Stimulated activated naive CD4-positive, alpha-beta T cell (primary cell): Measurements from ENCODE around the gene FBXW12.

Experiments used
- DNase-seq, 6 experiments: peaks; one replicate each; lab custom pipeline; 2025; lab: John Stamatoyannopoulos, UW

FBXW12 gene

DNA sequence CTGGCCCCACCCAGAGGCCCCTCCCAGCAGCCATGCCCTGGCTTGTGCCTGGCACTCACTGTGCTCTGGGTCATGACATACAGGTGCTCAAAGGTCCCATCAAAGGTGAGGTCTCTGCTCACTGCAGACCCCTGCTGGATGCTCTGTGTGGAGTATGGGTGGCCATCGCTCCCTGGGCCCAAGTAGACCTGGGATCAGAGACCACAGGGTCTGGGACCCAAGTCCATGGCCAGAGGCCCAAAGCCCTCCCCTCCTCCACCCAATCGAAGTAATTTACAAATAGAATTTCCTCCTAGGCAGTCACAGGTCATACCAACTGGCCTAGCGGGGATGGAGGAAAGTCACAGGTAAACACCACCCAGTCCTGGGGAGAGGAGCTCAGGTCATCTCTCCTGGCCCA lies 50.3 kb downstream of the FBXW12 start:
- DNase-seq, result no peak

DNA sequence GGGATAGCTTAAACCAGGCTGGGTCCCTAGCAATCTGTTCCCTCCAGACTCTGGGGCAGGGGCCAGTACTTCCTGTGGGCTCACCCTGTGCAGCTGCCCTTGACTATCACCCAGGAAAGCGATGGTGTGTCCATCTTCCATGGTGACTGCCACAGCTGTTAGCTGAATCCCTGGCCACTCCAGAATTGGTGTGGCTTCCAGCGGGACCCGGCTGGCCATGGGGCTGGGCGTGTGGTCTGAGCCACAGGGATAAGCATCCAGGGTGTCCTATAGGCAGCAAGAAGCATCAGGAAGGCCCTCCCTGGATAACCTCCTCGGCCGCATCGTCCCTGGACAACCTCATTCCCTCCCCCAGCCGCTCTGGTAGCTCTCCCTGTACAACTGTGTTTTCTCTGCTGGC lies 50.7 kb downstream of the FBXW12 start:
- no peak for DNase-seq

DNA sequence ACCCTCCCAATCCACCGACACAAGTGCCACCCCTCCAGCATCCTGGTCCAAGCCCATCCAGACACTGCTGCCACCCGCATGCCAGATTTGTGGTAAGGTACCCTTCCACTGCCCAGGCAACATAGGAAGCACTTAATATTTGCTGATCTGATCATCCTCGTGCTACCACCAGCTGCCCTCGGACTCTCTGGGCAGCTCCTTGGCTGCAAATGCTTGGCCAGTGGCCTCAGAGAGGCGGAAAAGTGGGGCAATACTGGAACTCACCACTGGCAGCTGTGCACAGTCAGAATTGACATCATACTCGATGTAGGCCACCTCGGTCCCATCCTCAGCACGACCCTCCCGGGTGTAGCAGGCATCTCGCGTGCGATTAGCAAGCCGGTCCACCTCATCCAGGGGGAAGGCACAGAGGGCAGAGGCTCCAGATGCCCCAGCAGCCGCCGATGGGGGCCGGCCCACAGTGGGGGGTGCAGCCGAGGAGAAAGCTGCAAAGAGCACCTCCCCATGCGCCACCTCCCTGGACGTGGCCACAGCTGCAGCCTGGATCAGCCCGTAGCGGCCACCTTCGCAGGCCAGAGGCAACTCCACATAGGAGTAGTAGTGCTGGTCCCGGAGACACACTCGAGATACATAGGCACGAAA lies 51.3 kb downstream of the FBXW12 start:
- no peak for DNase-seq

DNA sequence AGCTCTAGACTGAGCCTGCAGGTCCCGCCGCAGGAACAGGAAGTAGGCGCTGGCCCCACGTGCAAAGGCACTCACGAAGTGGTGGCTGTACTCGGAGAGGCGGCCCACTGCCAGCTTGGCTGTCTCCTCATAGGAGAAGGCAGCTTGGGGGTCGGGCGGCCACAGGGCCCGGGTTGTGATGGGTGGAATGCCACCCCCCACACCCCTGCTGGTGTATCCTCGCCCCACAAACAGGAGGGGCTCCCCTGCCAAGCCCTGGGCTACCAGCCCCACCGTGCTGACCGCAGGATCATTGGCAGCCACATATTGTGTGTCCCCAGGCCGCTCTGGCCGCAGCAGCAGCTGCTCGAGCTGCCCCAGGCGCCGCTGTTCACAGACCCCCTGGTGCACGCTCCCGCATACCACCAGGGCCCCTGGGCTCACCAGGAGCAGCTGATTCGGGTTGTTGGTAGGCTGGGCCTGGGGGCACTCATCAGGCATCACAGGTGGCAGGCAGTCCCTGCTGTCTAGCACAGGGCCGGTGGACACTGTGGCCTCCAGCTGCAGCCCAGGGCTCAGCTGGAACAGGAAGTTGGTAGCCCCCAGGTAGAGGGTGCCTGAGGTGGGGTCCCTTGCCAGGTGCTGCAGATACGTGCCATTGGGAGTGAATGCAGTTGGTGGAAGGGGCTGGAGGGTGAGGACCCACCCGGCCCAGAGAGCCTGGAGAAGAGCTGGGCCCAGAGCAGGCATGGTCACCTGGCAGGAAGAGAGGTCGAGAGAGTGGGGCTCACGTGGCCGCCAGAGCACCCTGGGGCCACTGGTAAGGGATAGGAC lies 52.1 kb downstream of the FBXW12 start:
- no peak for DNase-seq

DNA sequence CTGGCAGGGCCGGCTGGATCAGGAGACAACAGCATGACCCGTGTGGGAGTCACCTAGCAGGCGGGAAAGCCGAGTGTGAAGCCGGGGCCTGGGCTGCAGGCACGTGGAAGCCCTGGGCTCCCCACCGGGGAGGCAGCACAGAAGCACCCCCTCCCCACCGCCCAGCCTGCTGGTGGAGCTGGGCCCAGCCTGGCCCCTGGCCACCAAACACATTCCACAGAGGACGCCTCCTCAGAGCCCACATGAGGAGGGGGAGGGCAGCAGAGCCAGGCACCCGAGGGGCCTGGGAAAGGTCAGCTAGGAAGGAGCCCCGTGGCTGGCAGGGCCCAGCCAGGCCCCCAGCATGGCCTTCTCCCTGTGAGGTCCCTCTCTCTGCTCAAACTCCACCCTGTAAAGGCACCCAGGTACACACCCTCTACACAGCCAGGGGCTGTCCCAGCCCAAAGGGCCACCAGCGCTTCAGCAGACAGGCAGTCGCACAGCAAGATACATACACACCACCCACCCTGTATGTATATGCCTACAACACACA lies 53.3 kb downstream of the FBXW12 start:
- no peak for DNase-seq

DNA sequence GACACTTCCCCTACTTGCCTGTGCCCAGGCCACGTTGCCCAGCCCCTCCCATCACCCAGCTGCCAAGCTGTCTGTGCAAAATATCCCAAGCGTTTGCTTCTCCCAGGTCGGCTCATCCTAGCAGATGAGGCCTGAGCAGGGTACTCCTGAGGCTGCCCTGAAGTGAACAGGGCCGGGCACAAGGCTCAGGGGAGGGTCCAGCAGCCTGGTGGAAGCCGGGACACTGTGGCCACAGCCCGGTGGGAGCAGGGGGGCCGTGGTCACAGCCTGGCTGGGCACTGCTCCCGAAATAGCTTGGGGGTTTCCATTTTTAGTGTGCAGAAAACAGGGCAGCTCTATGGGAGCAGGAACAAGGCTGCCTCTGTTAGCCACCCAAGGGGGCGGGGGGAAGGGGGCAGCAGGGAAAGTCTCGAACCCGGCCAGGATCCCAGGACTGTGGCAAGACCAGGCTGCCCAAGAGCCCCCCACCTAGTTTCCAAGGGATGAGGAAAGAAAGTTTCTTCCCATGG lies 54.4 kb downstream of the FBXW12 start:
- no peak for DNase-seq

DNA sequence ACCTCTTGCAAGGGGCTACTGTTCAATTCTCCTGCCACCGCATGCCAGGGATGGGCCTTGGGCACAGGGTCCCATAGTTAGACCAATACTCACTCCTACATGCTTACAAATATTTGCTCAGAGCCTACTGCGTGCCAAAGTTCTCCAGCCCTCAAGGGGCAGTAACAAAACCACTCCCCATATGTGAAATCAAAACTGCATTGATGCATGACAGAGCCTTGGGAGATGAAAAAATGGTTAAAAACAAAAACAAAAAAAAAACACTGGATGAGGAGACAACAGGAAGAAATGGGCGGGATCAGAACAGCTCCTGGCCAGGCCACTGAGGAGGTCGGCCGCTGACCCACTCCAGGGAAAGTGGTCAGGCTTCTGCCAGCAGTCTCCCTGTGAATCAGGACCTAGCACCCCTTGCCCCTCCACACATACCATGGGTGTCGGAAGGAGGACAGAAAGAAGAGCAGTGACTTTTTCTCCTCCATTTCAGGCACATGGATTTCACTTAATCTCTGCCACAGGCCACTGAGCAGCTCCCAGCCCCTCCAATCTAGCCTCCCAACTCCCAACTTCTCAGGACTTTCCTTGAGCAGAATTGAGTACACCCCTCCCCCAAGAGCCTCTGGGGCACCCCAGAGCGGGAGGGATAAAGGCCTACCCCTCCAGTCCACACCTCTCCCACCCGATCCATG lies 55.1 kb downstream of the FBXW12 start:
- no peak for DNase-seq

DNA sequence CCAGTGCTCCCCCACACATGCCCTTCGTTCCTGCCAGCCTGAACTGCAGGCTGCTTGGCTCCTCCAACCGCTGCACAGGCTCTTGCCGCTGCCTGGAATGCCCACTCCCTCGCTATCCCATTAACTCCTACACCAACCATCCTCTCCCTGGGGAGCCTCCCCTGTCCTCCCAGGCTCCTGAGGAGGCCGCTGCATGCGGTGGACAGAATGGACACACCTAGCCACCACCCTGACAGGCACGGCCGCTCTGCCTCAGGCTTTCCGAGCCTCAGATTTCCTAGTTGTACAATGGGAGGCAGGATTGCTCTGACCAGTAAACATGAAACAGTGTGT lies 55.6 kb downstream of the FBXW12 start:
- no peak for DNase-seq

DNA sequence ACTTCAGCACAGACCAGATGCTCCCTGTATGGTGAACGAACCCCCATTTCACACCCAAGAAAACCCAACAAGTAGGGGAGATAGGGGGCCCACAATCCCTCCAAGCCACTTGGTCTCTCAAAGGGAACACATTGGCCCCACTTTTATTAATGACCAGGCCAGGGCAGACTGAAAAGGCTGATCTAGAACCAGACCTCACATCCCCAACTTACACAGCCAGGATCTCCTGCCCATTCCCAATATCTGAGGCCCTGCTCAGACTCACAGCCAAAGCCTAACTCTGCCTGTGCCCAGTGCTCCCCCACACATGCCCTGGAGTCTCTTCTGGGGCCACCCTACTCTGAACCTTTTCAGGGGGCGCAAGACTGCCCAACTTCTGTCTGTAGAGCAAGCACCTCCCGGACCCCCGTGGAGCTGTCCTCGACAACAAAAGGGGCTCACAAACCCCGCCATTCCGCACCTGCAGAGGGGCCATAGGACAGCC lies 56.1 kb downstream of the FBXW12 start:
- no peak for DNase-seq

DNA sequence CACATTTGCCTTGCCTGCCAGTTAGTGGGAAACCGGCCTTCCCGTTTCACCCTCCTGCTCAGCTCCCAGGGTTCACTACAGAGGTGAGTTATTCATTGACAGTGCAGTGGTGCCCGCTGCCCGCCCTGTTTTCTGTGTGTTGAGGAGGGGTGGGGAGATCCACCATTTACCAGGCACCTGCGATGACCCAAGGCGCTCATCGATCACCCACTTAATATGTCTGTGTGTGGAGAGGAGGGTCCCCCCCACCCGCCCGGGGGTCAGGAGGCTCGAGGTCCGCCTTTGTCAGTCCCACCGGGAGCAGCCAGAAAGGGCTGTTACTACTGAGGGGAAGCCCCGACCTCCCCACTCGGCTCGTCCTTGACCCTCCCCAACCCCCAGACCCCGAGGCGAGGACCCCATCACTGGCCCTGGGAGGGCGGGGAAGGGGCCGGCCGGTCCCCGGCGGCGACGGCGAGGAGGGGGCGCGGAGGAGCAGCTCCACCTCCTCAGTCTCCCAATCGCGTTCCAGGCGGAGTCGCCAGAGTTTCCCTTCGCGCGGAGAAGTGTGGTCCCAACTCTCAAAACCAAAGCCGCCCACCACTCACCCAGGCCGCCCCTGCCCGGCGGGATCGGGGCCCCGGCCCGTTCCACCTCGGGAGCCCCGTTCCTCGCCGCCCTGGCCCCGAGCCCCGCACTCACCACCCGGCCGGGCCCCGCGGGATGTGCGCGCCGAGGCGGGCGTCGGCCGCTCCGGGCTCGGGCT lies 56.7 kb downstream of the FBXW12 start:
- no peak for DNase-seq

DNA sequence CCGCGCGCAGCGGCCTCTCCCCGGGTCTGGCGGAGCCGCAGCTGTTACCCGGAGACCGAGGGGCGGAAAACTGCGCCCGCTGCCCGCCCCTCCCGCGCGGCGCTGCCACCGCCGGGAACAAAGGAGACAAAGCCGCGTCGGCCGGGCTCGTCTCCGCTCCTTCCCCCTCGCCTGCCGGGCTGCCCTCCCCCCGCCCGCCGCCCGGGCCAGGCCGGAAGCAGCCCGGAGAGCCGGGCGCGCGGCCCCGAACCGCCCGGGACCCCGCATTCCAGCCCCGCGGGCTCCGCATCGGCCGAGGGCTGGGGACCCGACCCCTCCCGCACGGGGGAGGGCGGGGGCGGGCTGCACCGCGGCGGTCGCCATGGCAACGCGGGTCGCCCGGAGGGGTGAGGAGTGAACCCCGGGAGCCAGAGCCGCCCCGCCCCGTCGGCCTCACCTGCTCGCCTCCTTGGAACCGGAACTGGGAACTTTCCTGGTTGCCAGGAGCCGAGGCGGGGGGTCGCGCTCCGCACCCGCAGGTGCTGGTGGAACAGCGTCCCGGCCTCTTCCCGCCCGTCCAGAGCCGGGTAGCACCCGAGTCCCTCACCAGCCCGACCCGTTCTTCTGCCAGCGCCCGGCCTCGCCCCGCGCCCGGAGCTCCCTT lies 57.4 kb downstream of the FBXW12 start:
- peak; percentile 32 to 67 (median 64) for DNase-seq

DNA sequence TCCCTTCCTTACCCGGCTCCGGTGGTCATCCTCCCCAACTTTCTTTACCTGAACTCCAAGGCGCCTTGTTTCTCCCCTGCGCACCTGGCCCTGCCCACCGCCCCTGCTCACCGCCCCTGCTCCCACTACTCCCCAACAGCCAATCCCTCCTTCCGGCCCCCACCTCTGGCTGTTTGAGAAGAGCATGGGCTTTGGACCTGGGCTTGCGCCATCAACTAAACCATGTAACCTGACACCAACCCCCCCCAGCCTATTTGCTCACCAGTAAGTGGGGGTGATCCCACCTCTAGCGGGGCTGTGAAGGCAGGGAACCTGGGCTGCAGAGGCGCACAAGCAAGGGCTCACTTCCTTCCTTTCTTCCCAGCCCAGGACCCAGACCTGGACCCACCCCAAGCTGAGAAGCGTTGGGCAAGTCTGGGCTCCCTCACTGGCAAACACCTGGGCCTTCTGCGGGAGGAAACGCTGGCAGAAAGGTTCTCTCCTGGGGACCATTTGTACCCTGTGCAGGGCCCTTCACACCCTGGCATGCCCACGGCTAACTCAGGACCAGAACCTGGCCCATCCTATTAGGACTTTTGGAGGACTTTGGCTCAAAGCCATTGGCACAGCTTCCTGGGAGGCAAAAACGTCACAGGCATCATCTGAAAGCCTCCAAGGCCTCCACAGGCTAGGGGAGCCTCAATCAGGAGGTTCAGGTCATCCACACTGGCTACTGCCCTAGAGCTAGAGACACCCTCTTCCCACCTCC lies 58.1 kb downstream of the FBXW12 start, which contains the start of gene PLXNB1:
TSS of gene PLXNB1 (minus strand) at position 127 of the 748 bp plus-strand sequence. CDS start 5,475 bp downstream, outside the sequence.
- peak in 3 of 6 experiments; percentile 22 to 43 (median 27) for DNase-seq

DNA sequence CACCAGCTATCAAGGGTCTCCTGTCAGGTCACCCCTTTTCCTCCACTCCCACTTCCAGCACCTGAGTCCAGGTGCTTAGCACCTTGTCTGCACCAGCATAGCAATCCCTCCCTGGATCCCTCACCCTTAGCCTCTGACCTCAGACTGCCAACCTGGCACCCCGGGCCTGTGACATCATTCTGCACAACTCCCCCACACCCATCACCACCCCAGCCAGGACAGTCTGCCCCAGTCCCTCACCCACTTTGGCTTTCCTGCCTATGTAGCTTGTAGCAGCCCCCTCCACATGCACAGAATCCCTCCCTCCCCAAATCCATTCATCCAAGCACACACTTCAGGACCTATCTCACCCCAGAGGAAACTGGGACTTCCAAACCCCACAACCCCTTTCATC lies 58.7 kb downstream of the FBXW12 start:
- no peak for DNase-seq

DNA sequence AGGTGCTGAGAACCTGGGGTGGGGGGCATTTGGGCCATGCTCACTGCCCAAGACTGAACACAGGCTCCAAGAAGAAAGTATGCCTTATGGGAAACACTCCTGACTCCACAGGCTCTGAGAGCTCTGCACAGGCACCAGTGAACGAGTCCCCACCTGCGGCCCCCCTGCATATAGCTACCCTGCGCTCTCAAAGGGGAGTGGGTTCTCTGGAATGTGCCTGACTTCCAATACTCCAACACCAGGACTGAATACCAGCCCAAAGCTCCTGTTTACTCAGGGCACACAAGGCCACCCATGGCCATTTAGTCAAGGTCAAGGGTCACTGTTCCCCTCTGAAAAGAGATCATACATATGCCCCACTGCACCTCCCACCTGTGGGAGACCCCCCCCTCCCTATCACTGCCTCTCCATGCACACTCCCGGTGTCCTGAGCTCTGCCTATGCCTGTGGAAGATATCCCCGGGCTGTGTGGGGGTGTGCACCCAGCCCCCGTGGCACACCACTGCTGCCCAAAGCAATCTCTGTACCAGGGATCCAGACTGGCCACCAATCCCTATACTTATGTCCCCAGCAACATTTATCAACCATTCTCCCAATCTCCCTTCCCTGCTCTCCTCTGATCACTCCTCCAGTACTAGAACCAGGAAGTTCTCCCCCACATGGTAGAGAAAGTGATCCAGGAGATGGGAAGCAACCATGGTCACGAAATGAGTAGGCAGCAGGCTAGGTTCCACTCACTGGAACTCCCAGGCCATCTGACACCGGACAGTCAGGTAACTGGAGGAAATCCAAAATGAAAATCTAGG lies 59.4 kb downstream of the FBXW12 start:
- DNase-seq, result no peak

DNA sequence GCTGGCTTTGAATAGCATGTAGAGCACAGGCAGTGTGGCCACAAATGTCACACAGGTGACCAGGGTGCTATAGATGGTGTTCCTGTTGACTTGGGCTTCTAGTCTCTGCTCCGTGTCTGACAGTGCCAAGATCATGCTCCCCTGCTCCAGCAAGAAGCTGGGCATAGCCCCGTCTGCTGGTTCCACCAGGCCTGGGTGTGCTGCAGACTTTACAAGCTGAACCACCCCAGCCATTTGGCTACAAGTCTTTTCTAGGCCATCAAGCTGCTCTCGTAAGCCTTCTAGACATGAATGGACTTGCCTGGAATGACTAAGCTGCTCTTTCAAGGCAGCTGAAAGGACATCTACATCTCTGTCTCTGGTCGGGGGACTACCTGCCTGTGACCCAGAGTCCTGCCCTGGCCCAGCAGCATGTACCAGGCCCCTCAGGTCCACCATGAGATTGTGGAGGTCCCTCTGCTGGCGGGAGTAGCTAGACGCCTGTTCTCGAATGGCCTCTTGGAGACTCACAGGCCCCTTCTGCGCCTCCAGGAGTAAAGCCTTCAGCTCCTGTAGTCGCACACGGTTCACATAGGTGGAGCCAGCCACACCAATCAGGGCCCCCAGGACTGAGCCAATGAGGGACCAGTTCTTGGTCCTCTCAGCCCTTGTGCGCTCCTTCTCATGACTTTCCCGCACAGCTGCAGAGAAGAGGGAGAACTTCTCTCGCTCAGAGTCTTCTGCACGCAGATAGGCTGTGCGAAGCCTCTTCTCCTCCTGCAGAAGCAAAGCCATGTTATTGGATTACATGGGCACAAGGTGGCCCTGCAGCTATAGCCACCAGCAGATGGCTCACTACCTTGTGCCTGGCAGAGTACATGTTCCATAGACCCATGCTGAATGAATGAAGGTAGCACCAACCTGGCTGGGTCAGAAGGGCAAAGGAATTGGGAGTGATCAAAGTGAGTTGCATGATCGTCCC lies 60.7 kb downstream of the FBXW12 start:
- no peak for DNase-seq

DNA sequence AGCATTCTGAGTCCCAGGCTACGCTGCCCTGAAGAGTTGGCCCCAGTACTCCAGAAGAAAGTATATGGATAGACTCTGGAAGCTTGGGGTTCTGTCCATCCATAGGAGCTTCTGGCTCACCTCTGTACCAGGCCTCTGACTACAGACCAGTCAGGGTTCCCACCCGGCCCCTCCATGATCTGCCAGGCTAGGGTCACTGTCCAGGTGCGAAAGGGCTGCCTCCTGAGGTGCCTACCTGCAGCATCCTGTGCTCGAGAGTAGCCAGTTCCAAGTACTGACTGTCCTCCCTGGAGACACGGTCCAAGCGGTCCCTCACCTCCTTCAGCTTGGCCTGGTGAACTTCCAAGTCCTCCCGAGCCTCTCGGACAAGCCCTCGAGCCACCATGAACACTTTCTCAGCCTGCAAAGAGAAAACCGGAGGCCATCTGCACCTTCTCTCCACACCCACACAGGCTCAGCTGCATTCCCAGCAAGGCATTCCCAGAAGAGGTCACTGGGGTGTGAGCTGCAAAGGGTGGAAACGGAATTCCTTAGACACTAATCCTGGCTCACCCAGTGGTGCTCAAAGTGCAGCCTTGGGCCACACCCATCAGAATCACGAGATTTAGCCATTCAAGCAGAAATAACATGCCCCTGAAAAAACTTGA lies 61.6 kb downstream of the FBXW12 start:
- no peak for DNase-seq

DNA sequence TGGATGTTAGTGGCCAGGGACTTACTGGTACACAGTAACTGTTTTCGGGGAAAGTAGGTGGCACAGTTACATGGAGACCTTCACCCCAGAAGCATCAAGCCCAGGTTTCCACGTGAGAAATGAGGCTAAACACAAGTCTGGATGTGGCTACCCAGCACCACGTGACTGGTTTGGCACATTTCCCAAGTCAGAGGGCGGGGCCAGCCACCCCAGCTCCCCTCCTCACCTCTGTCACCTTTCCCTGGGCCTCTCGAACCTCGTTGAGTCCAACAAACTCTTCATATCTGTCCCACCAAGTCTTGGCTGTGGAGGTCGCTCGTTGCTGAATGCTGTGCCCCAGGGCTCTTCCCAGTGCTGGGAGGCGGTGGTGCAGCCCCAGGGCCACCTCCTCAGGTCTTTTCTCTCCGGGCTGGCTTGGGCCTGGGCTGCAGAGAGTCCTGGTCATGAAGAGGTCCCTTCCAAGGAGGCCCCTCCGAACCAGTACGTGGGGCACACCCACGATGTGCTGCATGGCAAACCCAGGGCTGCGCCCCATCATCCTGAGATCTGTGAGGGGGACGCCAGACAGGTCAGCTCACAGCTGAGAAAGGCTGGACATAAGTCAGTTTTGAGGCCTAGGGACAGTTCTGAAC lies 62.7 kb downstream of the FBXW12 start:
- no peak for DNase-seq
